Upper lobe of left lung (tissue), 4 donors: Measurements from ENCODE around the gene OTOP1.

ENCODE experiments used
- CTCF ChIP-seq, 6 experiments: fragments of 450-650 bp in 4 of 6; fragments of 200-600 bp in 2 of 6; sonication (generic) in 2 of 6; IDR thresholded peaks; one replicate each; pipeline ENCODE4 v1.5.1; 2016 to 2019; ENCODE audit warnings: antibody characterized with exemption in 6 of 6
- POLR2AphosphoS5 ChIP-seq, 2 donors: sonication (generic); formaldehyde crosslinking; IDR thresholded peaks; one replicate each; pipeline ENCODE4 v1.5.1; 2017; ENCODE audit warnings: antibody characterized with exemption in 2 of 2

GRCh38 chr4:4202510-4202909 is 24.2 kb downstream of the OTOP1 start:
- no peak for TF ChIP-seq CTCF (IDR thresholded peaks at IDR 0.05)
- no peak for TF ChIP-seq POLR2AphosphoS5 (IDR thresholded peaks at IDR 0.05)
